HG03432 (cell line): ENCODE results near the gene TNFAIP1.

Experiments used
- ATAC-seq: cut with Tn5 transposase; IDR thresholded peaks from one replicate; pipeline ENCODE4 v1.9.1; 2021; ENCODE audit warnings: mild to moderate bottlenecking, moderate library complexity; ENCODE audit not compliant: unreplicated experiment

Gene TNFAIP1

GRCh38 chr17:28394337-28395116 is 59.0 kb downstream of the TNFAIP1 start:
- no peak for ATAC-seq

- ATAC-seq, result no peak
These were observed 59.9 kb downstream of the TNFAIP1 start for GRCh38 chr17:28395426-28395825.

DNA sequence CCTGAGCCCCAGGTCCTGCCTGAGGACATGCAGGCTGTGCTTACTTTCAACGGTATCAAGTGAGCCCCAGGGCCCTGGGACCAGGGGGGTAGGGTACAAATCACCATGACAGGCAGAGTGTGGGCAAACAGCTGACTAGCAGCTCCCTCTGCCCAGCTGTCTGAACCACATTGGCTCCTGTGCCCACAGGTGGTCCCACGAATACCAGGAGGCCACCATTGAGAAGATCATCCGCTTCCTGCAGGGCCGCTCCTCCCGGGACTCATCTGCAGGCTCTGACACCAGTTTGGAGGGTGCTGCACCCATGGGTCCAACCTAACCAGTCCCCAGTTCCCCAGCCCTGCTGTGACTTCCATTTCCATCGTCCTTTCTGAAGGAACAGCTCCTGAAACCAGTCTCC is 60.4 kb downstream of the TNFAIP1 start:
- no peak for ATAC-seq
